SK-N-SH (cell line): ENCODE results near the gene EML3. TPM values are rescaled to one million over a fixed set of nuclear protein-coding genes. Genes with fewer than 3 reads are reported as not detected.

ENCODE experiments used
- CTCF ChIA-PET: fragments of 300-600, 350-600 bp; formaldehyde crosslinking; extraction: SDS; loops from one replicate; lab custom pipeline; 2021; lab: Yijun Ruan, JAX
- POLR2A ChIA-PET: fragments of 350-600 bp; sonication (Branson Sonifier 250); formaldehyde crosslinking; extraction: SDS; loops from one replicate; lab custom pipeline; 2020; ENCODE audit warnings: antibody characterized with exemption, inconsistent platforms; lab: Yijun Ruan, JAX
- DNase-seq: peaks from one replicate; pipeline ENCODE4 v3.0.0; 2012
- H2AFZ ChIP-seq: fragments of 200-600 bp; sonication (generic); 2 replicates; pipeline ENCODE4 v1.8.1; 2016; ENCODE audit warnings: antibody characterized with exemption, mild to moderate bottlenecking, low read depth
- H3F3A ChIP-seq: fragments of 200-600 bp; sonication (generic); replicated peaks from 2 replicates; pipeline ENCODE3; 2016; ENCODE audit warnings: antibody characterized with exemption, mild to moderate bottlenecking; ENCODE audit not compliant: insufficient read depth
- H3K27ac ChIP-seq, 2 experiments: fragments of 200-500 bp in 1 of 2; fragments of 200-600 bp in 1 of 2; sonication (Bioruptor generic) in 1 of 2; sonication (generic), shearing (Covaris generic) in 1 of 2; 2 replicates each; pipeline versions ENCODE4 v1.5.1 to v1.6.1; 2014 to 2016; ENCODE audit warnings: low read depth in 2 of 2, inconsistent platforms in 1 of 2, low read length in 1 of 2, mild to moderate bottlenecking in 1 of 2, mixed read lengths in 1 of 2
- H3K27me3 ChIP-seq: fragments of 200-600 bp; sonication (generic), shearing (Covaris generic); 2 replicates; pipeline ENCODE4 v1.6.1; 2016; ENCODE audit warnings: mixed run types; ENCODE audit not compliant: insufficient read depth
- H3K36me3 ChIP-seq, 2 experiments: fragments of 200-500 bp in 1 of 2; fragments of 200-600 bp in 1 of 2; sonication (Bioruptor generic) in 1 of 2; sonication (generic) in 1 of 2; replicated peaks in 1 of 2; 2 replicates each; pipeline versions ENCODE3 to v1.5.1; 2014 to 2016; ENCODE audit warnings: low read length in 1 of 2, mild to moderate bottlenecking in 1 of 2; ENCODE audit not compliant: insufficient read depth in 2 of 2, control insufficient read depth in 1 of 2
- H3K4me1 ChIP-seq, 2 experiments: fragments of 200-500 bp in 1 of 2; fragments of 200-600 bp in 1 of 2; sonication (Bioruptor generic) in 1 of 2; sonication (generic), shearing (Covaris generic) in 1 of 2; 2 replicates each; pipeline versions ENCODE4 v1.5.1 to v1.6.1; 2014 to 2016; ENCODE audit warnings: low read depth in 1 of 2, low read length in 1 of 2, mixed run types in 1 of 2; ENCODE audit not compliant: insufficient read depth in 2 of 2, control insufficient read depth in 1 of 2
- H3K4me2 ChIP-seq: fragments of 200-600 bp; sonication (generic), shearing (Covaris generic); 2 replicates; pipeline ENCODE4 v1.6.1; 2017; ENCODE audit warnings: mixed run types
- H3K4me3 ChIP-seq, 2 experiments: fragments of 200-500 bp in 1 of 2; fragments of 200-600 bp in 1 of 2; sonication (Bioruptor generic) in 1 of 2; sonication (generic), shearing (Covaris generic) in 1 of 2; 2 replicates each; pipeline versions ENCODE4 v1.5.1 to v1.8.1; 2014 to 2016; ENCODE audit warnings: low read depth in 2 of 2, inconsistent platforms in 1 of 2, low read length in 1 of 2, mild to moderate bottlenecking in 1 of 2, mixed read lengths in 1 of 2, moderate library complexity in 1 of 2
- H3K79me2 ChIP-seq: fragments of 200-600 bp; sonication (generic); 2 replicates; pipeline ENCODE4 v1.8.1; 2017; ENCODE audit warnings: mild to moderate bottlenecking; ENCODE audit not compliant: insufficient read depth
- H3K9ac ChIP-seq: fragments of 200-600 bp; sonication (generic); 2 replicates; pipeline ENCODE4 v1.6.1; 2017; ENCODE audit warnings: mixed run types
- H3K9me2 ChIP-seq: fragments of 200-600 bp; sonication (generic); 2 replicates; pipeline ENCODE4 v1.6.1; 2017; ENCODE audit warnings: mixed run types
- H3K9me3 ChIP-seq: fragments of 200-600 bp; sonication (generic); 2 replicates; pipeline ENCODE4 v1.6.1; 2017; ENCODE audit warnings: mixed run types, mild to moderate bottlenecking, moderate library complexity
- H4K20me1 ChIP-seq: fragments of 200-600 bp; sonication (generic); 2 replicates; pipeline ENCODE4 v1.6.1; 2017; ENCODE audit warnings: mild to moderate bottlenecking, mixed run types; ENCODE audit not compliant: insufficient read depth
- CTCF ChIP-seq: fragments of 200-600 bp; sonication (generic); IDR thresholded peaks from 2 replicates; pipeline ENCODE4 v1.6.1; 2017; ENCODE audit warnings: antibody characterized with exemption, mild to moderate bottlenecking, moderate library complexity
- ELF1 ChIP-seq: IDR thresholded peaks from 2 replicates; pipeline ENCODE4 v1.4.0; 2012
- EP300 ChIP-seq, 2 experiments: IDR thresholded peaks; 2 replicates each; pipeline versions ENCODE4 v1.4.0 to v1.6.1; 2012; ENCODE audit warnings: borderline replicate concordance in 1 of 2, low read depth in 1 of 2, low read length in 1 of 2
- FOSL2 ChIP-seq: IDR thresholded peaks from 2 replicates; pipeline ENCODE4 v1.4.0; 2012; ENCODE audit warnings: low read depth, mild to moderate bottlenecking, moderate library complexity, borderline replicate concordance
- FOXJ3 ChIP-seq: sonication (generic); formaldehyde crosslinking; IDR thresholded peaks from 2 replicates; pipeline ENCODE4 v1.5.1; 2020; ENCODE audit warnings: mild to moderate bottlenecking, missing genetic modification reagents
- GABPA ChIP-seq: IDR thresholded peaks from 2 replicates; pipeline ENCODE4 v1.4.0; 2012; ENCODE audit warnings: low read depth, mild to moderate bottlenecking
- MAX ChIP-seq: IDR thresholded peaks from 2 replicates; pipeline ENCODE4 v1.4.0; 2012; ENCODE audit warnings: low read depth
- MEF2A ChIP-seq: IDR thresholded peaks from 2 replicates; pipeline ENCODE4 v1.4.0; 2012; ENCODE audit warnings: low read depth, borderline replicate concordance
- NFIC ChIP-seq: IDR thresholded peaks from 2 replicates; pipeline ENCODE4 v1.4.0; 2012; ENCODE audit warnings: borderline replicate concordance
- RFX5 ChIP-seq: IDR thresholded peaks from 2 replicates; pipeline ENCODE4 v1.6.1; 2012; ENCODE audit warnings: mild to moderate bottlenecking, improper control_type of control experiment, low read length
- RXRA ChIP-seq: IDR thresholded peaks from 2 replicates; pipeline ENCODE4 v1.4.0; 2012; ENCODE audit warnings: low read depth, mild to moderate bottlenecking, borderline replicate concordance
- SIN3A ChIP-seq: IDR thresholded peaks from 2 replicates; pipeline ENCODE4 v1.6.1; 2012; ENCODE audit warnings: low read depth, mild to moderate bottlenecking, low read length, moderate library complexity, borderline replicate concordance
- SMC3 ChIP-seq: IDR thresholded peaks from 2 replicates; pipeline ENCODE4 v1.6.1; 2012; ENCODE audit warnings: low read depth, low read length, improper control_type of control experiment
- TAF1 ChIP-seq: IDR thresholded peaks from 2 replicates; pipeline ENCODE4 v1.6.1; 2012; ENCODE audit warnings: low read depth, mild to moderate bottlenecking, low read length, moderate library complexity, borderline replicate concordance
- USF2 ChIP-seq: fragments of 150-350 bp; IDR thresholded peaks from 2 replicates; pipeline ENCODE4 v1.6.1; 2017; ENCODE audit warnings: antibody characterized with exemption, low read length, low read depth, borderline replicate concordance
- ZBTB33 ChIP-seq: IDR thresholded peaks from 2 replicates; pipeline ENCODE4 v1.4.0; 2012; ENCODE audit warnings: low read depth, borderline replicate concordance
- WGBS: methylation state at CpG from one replicate; pipeline ENCODE4 v1.1.6; 2017; ENCODE audit warnings: low lambda C conversion rate; 5-methylcytosine and 5-hydroxymethylcytosine counted together
- polyA plus RNA-seq, 3 experiments: library from polyadenylated mRNA; depleted of rRNA; stranded (reverse); fragments of >200 nt; gene quantifications; 2 replicates each; pipeline ENCODE4 v1.2.3, GENCODE V29; 2012

Gene EML3
- polyA plus RNA-seq, 1 of the 3 experiments (the other 2 are of a cell fraction): 43.0 TPM

GRCh38 chr11:62605902-62606301 is 6.7 kb downstream of the EML3 start:
- no peak overlapping the region for H3K9ac ChIP-seq
- H3K27ac ChIP-seq: no peak overlapping the region
- no peaks in the 10 kb centered on the region for H4K20me1 ChIP-seq
- peaks cover 6% of the 10 kb centered on the region for H3F3A ChIP-seq
- H3K27me3 ChIP-seq: no peaks in the 10 kb centered on the region
- no peak overlapping the region for H3K4me2 ChIP-seq
- H3K79me2 ChIP-seq: peaks cover 16% of the 10 kb centered on the region
- no peak overlapping the region for H3K4me3 ChIP-seq
- H3K9me3 ChIP-seq: no peaks in the 10 kb centered on the region
- H3K4me1 ChIP-seq: peaks cover 0 to 9% of the 10 kb centered on the region in 2 experiments; a peak in 2 of 4 replicates
- POLR2A ChIA-PET: interaction anchor here (0.7 to 1.5 kb wide), 2 partner anchors 15 to 124 kb away, joined by 3 to 5 read pairs; no protein-coding TSS in a partner anchor
- H3K9me2 ChIP-seq: no peaks in the 10 kb centered on the region
- WGBS: 96% methylated on average over 5 of the region's 15 CpGs
- TF ChIP-seq TAF1 (no peak), RXRA (no peak), ELF1 (no peak), RFX5 (no peak), USF2 (no peak), EP300 (IDR thresholded peaks at IDR 0.05; ENCODE audit: borderline replicate concordance in 1 of 2, low read depth in 1 of 2, low read length in 1 of 2) (no peak), NFIC (no peak), MEF2A (no peak), SIN3A (no peak), MAX (no peak), FOSL2 (no peak)
- CTCF ChIA-PET: no interaction called here
- peaks cover 21 to 27% of the 10 kb centered on the region in 2 experiments for H3K36me3 ChIP-seq
- H2AFZ ChIP-seq: no peak overlapping the region
- no peak for DNase-seq

- Histone ChIP-seq H3K4me3 (no peak overlapping the region), H2AFZ (no peak overlapping the region), H3K27ac (no peak overlapping the region), H3K9ac (no peak overlapping the region), H3K4me1 (peaks cover 0 to 6% of the 10 kb centered on the region in 2 experiments; a peak in 1 of 4 replicates), H3K27me3 (no peaks in the 10 kb centered on the region), H3F3A (peaks cover 6% of the 10 kb centered on the region), H3K9me2 (no peaks in the 10 kb centered on the region), H4K20me1 (no peaks in the 10 kb centered on the region), H3K79me2 (peaks cover 16% of the 10 kb centered on the region), H3K4me2 (no peak overlapping the region), H3K36me3 (peaks cover 21 to 26% of the 10 kb centered on the region in 2 experiments), H3K9me3 (no peaks in the 10 kb centered on the region)
- CTCF ChIA-PET: no interaction called here
- POLR2A ChIA-PET: interaction anchor here (1.5 kb wide), 1 partner anchor 16 kb away, joined by 3 read pairs; no protein-coding TSS in a partner anchor
- WGBS: 95% methylated on average over 4 of the region's 6 CpGs
- no peak for DNase-seq
- no peak for TF ChIP-seq ZBTB33
- no peak for TF ChIP-seq SMC3
- TF ChIP-seq NFIC: no peak
- no peak for TF ChIP-seq GABPA
- TF ChIP-seq CTCF: no peak
- TF ChIP-seq FOXJ3 (CRISPR knock-in tag): no peak
- TF ChIP-seq ELF1: no peak
These were observed 7.1 kb downstream of the EML3 start for GRCh38 chr11:62605467-62605866.
